Measurements from ENCODE around the gene ATRX.

ATRX gene

GRCh38 chrX:77723681-77724080 lies 62.3 kb downstream of the ATRX start:
- no peak for DNase-seq (ENCODE audit: low read depth)
- TF ChIP-seq CTCF (IDR thresholded peaks at IDR 0.05; ENCODE audit: low read length, missing control alignments) = no peak

GRCh38 chrX:77719388-77719787 lies 66.6 kb downstream of the ATRX start:
- no peak overlapping the region for H3K4me3 ChIP-seq (replicated peaks; ENCODE audit: low read depth, low read length)
- DNase-seq (ENCODE audit: low read depth) = no peak
- no peak for TF ChIP-seq CTCF (IDR thresholded peaks at IDR 0.05; ENCODE audit: low read length, missing control alignments)

More at GRCh38 chrX:77723681-77724080, 62.3 kb downstream of the ATRX start:
- H3K4me3 ChIP-seq (replicated peaks; ENCODE audit: low read depth, low read length) = no peak overlapping the region

GRCh38 chrX:77704881-77705280 lies 81.1 kb downstream of the ATRX start:
- no peak for TF ChIP-seq CTCF (IDR thresholded peaks at IDR 0.05; ENCODE audit: low read length, missing control alignments)
- DNase-seq (ENCODE audit: low read depth) = no peak
- H3K4me3 ChIP-seq (replicated peaks; ENCODE audit: low read depth, low read length) = no peak overlapping the region

GRCh38 chrX:77698242-77698641 lies 87.8 kb downstream of the ATRX start:
- H3K4me3 ChIP-seq (replicated peaks; ENCODE audit: low read depth, low read length) = no peak overlapping the region
- no peak for TF ChIP-seq CTCF (IDR thresholded peaks at IDR 0.05; ENCODE audit: low read length, missing control alignments)

GRCh38 chrX:77694491-77694890 lies 91.5 kb downstream of the ATRX start:
- TF ChIP-seq CTCF (IDR thresholded peaks at IDR 0.05; ENCODE audit: low read length, missing control alignments) = no peak
- DNase-seq (ENCODE audit: low read depth) = no peak
- H3K4me3 ChIP-seq (replicated peaks; ENCODE audit: low read depth, low read length) = no peak overlapping the region

More at GRCh38 chrX:77698242-77698641, 87.8 kb downstream of the ATRX start:
- DNase-seq (ENCODE audit: low read depth) = no peak

GRCh38 chrX:77693594-77693993 lies 92.4 kb downstream of the ATRX start:
- no peak overlapping the region for H3K4me3 ChIP-seq (replicated peaks; ENCODE audit: low read depth, low read length)
- no peak for TF ChIP-seq CTCF (IDR thresholded peaks at IDR 0.05; ENCODE audit: low read length, missing control alignments)
- no peak for DNase-seq (ENCODE audit: low read depth)

GRCh38 chrX:77691916-77692315 lies 94.1 kb downstream of the ATRX start:
- DNase-seq (ENCODE audit: low read depth) = no peak
- H3K4me3 ChIP-seq (replicated peaks; ENCODE audit: low read depth, low read length) = no peak overlapping the region
- TF ChIP-seq CTCF (IDR thresholded peaks at IDR 0.05; ENCODE audit: low read length, missing control alignments) = no peak
